BJ (cell line): ENCODE measurements around the gene BCAT1. TPM values are rescaled to one million over a fixed set of nuclear protein-coding genes. Genes with fewer than 3 reads are reported as not detected.

Experiments used
- CTCF ChIA-PET: fragments of 350-600 bp; formaldehyde crosslinking; extraction: SDS; loops from one replicate; lab custom pipeline; 2021; ENCODE audit warnings: antibody characterized with exemption, inconsistent platforms; lab: Yijun Ruan, JAX
- POLR2A ChIA-PET: fragments of 300-600 bp; sonication (Branson Sonifier 250); formaldehyde crosslinking; extraction: SDS; loops from one replicate; lab custom pipeline; 2021; ENCODE audit warnings: antibody characterized with exemption; lab: Charles Lee
- DNase-seq: peaks from one replicate; pipeline ENCODE4 v3.0.0-alpha.2; 2011; ENCODE audit warnings: low read depth
- H3K27me3 ChIP-seq: 2 replicates; pipeline ENCODE4 v1.6.0; 2011; ENCODE audit warnings: low read length; ENCODE audit not compliant: control insufficient read depth, insufficient read depth
- H3K36me3 ChIP-seq: 2 replicates; pipeline ENCODE4 v1.5.1; 2011; ENCODE audit warnings: low read length; ENCODE audit not compliant: control insufficient read depth, insufficient read depth
- H3K4me3 ChIP-seq: 2 replicates; pipeline ENCODE4 v1.5.1; 2011; ENCODE audit warnings: low read depth, mild to moderate bottlenecking, control low read depth, low read length
- polyA plus RNA-seq: library from polyadenylated mRNA; depleted of rRNA; stranded (reverse); fragments of >200 nt; gene quantifications from 2 replicates; pipeline ENCODE4 v1.2.3, GENCODE V29; 2011
- TF ChIP-seq, protein P1 (sequence below): IDR thresholded peaks from 2 replicates; pipeline ENCODE4 v1.5.1; 2011; ENCODE audit warnings: low read depth, mild to moderate bottlenecking, control low read depth, inconsistent platforms, low read length, moderate library complexity; ENCODE audit not compliant: insufficient read depth

BCAT1 gene
- polyA plus RNA-seq, 1 experiment: 13.2 TPM

- ChIA-PET POLR2A (no interaction called here), CTCF (no interaction called here)
- Histone ChIP-seq H3K27me3 (no peaks in the 10 kb centered on the region), H3K36me3 (no peaks in the 10 kb centered on the region; the same call in 1 of the 2 replicates), H3K4me3 (no peak overlapping the region)
- no peak for DNase-seq
- TF ChIP-seq, protein P1, sequence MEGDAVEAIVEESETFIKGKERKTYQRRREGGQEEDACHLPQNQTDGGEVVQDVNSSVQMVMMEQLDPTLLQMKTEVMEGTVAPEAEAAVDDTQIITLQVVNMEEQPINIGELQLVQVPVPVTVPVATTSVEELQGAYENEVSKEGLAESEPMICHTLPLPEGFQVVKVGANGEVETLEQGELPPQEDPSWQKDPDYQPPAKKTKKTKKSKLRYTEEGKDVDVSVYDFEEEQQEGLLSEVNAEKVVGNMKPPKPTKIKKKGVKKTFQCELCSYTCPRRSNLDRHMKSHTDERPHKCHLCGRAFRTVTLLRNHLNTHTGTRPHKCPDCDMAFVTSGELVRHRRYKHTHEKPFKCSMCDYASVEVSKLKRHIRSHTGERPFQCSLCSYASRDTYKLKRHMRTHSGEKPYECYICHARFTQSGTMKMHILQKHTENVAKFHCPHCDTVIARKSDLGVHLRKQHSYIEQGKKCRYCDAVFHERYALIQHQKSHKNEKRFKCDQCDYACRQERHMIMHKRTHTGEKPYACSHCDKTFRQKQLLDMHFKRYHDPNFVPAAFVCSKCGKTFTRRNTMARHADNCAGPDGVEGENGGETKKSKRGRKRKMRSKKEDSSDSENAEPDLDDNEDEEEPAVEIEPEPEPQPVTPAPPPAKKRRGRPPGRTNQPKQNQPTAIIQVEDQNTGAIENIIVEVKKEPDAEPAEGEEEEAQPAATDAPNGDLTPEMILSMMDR: no peak
Measured at GRCh38 chr12:24846689-24847088, 102.2 kb downstream of the BCAT1 start.

DNA sequence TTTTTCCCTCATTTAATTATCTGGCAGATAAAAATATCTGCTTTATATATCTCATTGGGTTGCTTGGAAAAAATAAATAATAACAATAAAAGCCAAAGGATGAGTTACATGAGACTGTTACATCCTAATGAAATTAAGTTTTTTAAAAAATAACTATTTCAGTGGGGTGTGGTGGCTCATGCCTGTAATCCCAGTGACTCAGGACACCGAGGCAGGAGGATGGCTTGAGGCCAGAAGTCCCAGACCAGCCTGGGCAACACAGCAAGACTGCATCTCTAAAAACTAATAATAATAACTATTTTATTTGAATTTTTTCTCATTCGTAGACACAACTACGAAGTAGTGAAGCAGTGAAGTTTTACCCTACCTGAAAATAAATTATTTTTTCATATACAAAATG is 103.3 kb downstream of the BCAT1 start:
- Histone ChIP-seq H3K4me3 (no peak overlapping the region), H3K27me3 (no peaks in the 10 kb centered on the region), H3K36me3 (no peaks in the 10 kb centered on the region; the same call in 1 of the 2 replicates)
- TF ChIP-seq, protein P1: no peak
- DNase-seq: no peak
- ChIA-PET POLR2A (no interaction called here), CTCF (no interaction called here)

GRCh38 chr12:24840046-24840800 is 108.7 kb downstream of the BCAT1 start:
- ChIA-PET POLR2A (no interaction called here), CTCF (interaction anchor here (0.8 to 1.2 kb wide), 2 partner anchors 10 to 549 kb away, joined by 3 to 8 read pairs; no protein-coding TSS in a partner anchor)
- DNase-seq: no peak
- H3K36me3 ChIP-seq: peaks cover 2% of the 10 kb centered on the region; the same call in 1 of the 2 replicates
- H3K27me3 ChIP-seq: no peaks in the 10 kb centered on the region
- H3K4me3 ChIP-seq: no peak overlapping the region
- TF ChIP-seq, protein P1: no peak

DNA sequence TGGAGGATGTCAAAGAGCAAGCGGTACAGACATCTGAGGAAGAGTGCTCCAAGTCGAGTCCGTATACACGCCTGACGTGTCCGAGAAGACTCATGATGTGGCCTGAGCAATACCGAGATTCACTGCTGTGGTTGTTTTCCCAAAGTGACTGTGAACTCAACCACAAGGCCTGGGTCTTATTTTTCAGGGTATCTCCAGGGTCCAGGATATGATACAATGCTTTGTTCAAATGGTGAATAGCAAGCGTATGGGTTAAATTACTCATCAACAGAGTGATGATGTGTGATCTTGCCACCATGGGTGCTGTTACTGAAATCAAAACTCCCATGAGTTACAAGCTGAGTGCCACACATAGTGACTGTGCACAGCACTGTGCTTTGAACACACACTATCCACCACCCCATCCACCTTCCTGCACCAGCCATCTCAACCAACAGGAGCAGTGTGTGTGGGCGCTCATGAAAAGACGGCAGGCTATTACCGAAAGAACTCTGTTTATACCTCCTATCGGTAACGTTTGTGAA is 109.6 kb downstream of the BCAT1 start:
- DNase-seq: no peak
- CTCF ChIA-PET: interaction anchor here (0.6 to 1.8 kb wide), 5 partner anchors 15 to 107 kb away, joined by 3 to 7 read pairs (median 3); no protein-coding TSS in a partner anchor
- TF ChIP-seq, protein P1: no peak
- POLR2A ChIA-PET: interaction anchor here (1.0 kb wide), 1 partner anchor 107 kb away, joined by 3 read pairs; no protein-coding TSS in a partner anchor
- Histone ChIP-seq H3K4me3 (no peak overlapping the region), H3K27me3 (no peaks in the 10 kb centered on the region), H3K36me3 (peaks cover 2% of the 10 kb centered on the region; the same call in 1 of the 2 replicates)

- CTCF ChIA-PET: interaction anchor here (0.6 to 1.8 kb wide), 4 partner anchors 16 to 102 kb away, joined by 3 to 7 read pairs (median 3); no protein-coding TSS in a partner anchor
- TF ChIP-seq, protein P1: no peak
- peaks cover 2% of the 10 kb centered on the region; the same call in 1 of the 2 replicates for H3K36me3 ChIP-seq
- POLR2A ChIA-PET: interaction anchor here (1.0 kb wide), 1 partner anchor 108 kb away, joined by 3 read pairs; no protein-coding TSS in a partner anchor
- H3K4me3 ChIP-seq: no peak overlapping the region
- no peaks in the 10 kb centered on the region for H3K27me3 ChIP-seq
- DNase-seq: peak; percentile 88
Measured at GRCh38 chr12:24838531-24838950, 110.4 kb downstream of the BCAT1 start.
